PFSK-1 (cell line): ENCODE data around the gene SSMEM1.

Source experiments
- FOXP2 ChIP-seq: optimal IDR thresholded peaks from 2 replicates; pipeline ENCODE3; 2011; ENCODE audit warnings: borderline replicate concordance, control low read depth, inconsistent platforms; ENCODE audit not compliant: insufficient read depth; ENCODE audit errors: extremely low read length, extremely low read depth
- POLR2AphosphoS5 ChIP-seq: IDR thresholded peaks from 2 replicates; pipeline ENCODE4 v1.6.1; 2012; ENCODE audit warnings: low read depth, mild to moderate bottlenecking, control low read depth, low read length, moderate library complexity
- REST ChIP-seq, 2 experiments: IDR thresholded peaks; 2 replicates each; pipeline versions ENCODE4 v1.6.1 to v1.8.0; 2011 to 2012; ENCODE audit warnings: low read depth in 2 of 2, low read length in 2 of 2, control low read depth in 1 of 2, inconsistent platforms in 1 of 2, mild to moderate bottlenecking in 1 of 2, moderate library complexity in 1 of 2; ENCODE audit not compliant: insufficient read depth in 1 of 2
- SIN3A ChIP-seq: IDR thresholded peaks from 2 replicates; pipeline ENCODE4 v1.6.1; 2012; ENCODE audit warnings: mild to moderate bottlenecking, low read length, moderate library complexity, borderline replicate concordance; ENCODE audit not compliant: insufficient read depth
- TAF1 ChIP-seq: IDR thresholded peaks from 2 replicates; pipeline ENCODE4 v1.6.1; 2012; ENCODE audit warnings: low read length, control low read depth, borderline replicate concordance; ENCODE audit not compliant: insufficient read depth

- TF ChIP-seq POLR2AphosphoS5 (no peak), SIN3A (no peak), REST (IDR thresholded peaks at IDR 0.05; ENCODE audit: insufficient read depth in 1 of 2, low read depth in 2 of 2, low read length in 2 of 2) (no peak), TAF1 (no peak), FOXP2 (no peak)
Measured at GRCh38 chr7:130232209-130232608, 24.5 kb downstream of the SSMEM1 start.
